GM23338 (cell line): ENCODE data around the gene TNFAIP3.

ENCODE experiments used
- CREB1 ChIP-seq: fragments of 250-450 bp; sonication (Bioruptor Pico); IDR thresholded peaks from 2 replicates; pipeline ENCODE4 v1.5.0; 2020; ENCODE audit warnings: low read depth, mild to moderate bottlenecking, moderate library complexity
- CTCF ChIP-seq, 2 experiments: fragments of 200-600 bp in 1 of 2; sonication (generic) in 1 of 2; conservative IDR thresholded peaks; 2 replicates each; pipeline versions ENCODE4 v1.5.1 to v1.6.1; 2016 to 2017; ENCODE audit warnings: antibody characterized with exemption in 2 of 2, low read depth in 2 of 2, mild to moderate bottlenecking in 2 of 2, moderate library complexity in 1 of 2
- EZH2 ChIP-seq: fragments of 200-600 bp; sonication (generic); IDR thresholded peaks from one replicate; pipeline ENCODE4 v1.8.0; 2017; ENCODE audit warnings: antibody characterized with exemption, mild to moderate bottlenecking, low read depth; ENCODE audit not compliant: unreplicated experiment
- EZH2phosphoT487 ChIP-seq: fragments of 200-600 bp; sonication (generic); IDR thresholded peaks from one replicate; pipeline ENCODE4 v1.8.1; 2018; ENCODE audit warnings: antibody characterized with exemption; ENCODE audit not compliant: unreplicated experiment
- NANOG ChIP-seq: IDR thresholded peaks from 2 replicates; pipeline ENCODE4 v1.6.1; 2016; ENCODE audit warnings: antibody characterized with exemption, borderline replicate concordance
- POLR2AphosphoS5 ChIP-seq: IDR thresholded peaks from 2 replicates; pipeline ENCODE4 v1.6.1; 2016; ENCODE audit warnings: antibody characterized with exemption, low read depth
- REST ChIP-seq: IDR thresholded peaks from one replicate; pipeline ENCODE4 v1.6.1; 2018; ENCODE audit warnings: antibody characterized with exemption; ENCODE audit not compliant: unreplicated experiment

GRCh38 chr6:137875606-137876005 lies 8.5 kb downstream of the TNFAIP3 start:
- TF ChIP-seq CTCF (conservative IDR thresholded peaks at IDR 0.05; ENCODE audit: low read depth in 2 of 2), result no peak
- TF ChIP-seq POLR2AphosphoS5, result no peak
- TF ChIP-seq NANOG, result no peak
- no peak for TF ChIP-seq EZH2
- no peak for TF ChIP-seq EZH2phosphoT487
- TF ChIP-seq CREB1 (CRISPR knock-in tag), result no peak
- no peak for TF ChIP-seq REST
